Esophagus muscularis mucosa (tissue), 4 donors: Measurements from ENCODE around the gene TMEM235. TPM values are rescaled to one million over a fixed set of nuclear protein-coding genes. Genes with fewer than 3 reads are reported as not detected.

Source experiments
- DNase-seq: peaks from one replicate; pipeline ENCODE4 v3.0.0-alpha.2; 2017; ENCODE audit errors: extremely low spot score
- H3K27ac ChIP-seq, 4 donors: fragments of 200-600 bp; sonication (generic); replicated peaks in 1 of 4; 1 replicate in 3 of 4; 2 replicates in 1 of 4; pipeline ENCODE4 v1.5.1; 2016 to 2019; ENCODE audit warnings: mild to moderate bottlenecking in 1 of 4
- H3K27me3 ChIP-seq, 4 donors: fragments of 200-600 bp; sonication (generic); one replicate each; pipeline versions ENCODE4 v1.5.1 to v1.6.0; 2016 to 2019
- H3K36me3 ChIP-seq, 4 donors: fragments of 200-600 bp; sonication (generic); one replicate each; pipeline ENCODE4 v1.5.1; 2016 to 2019
- H3K4me1 ChIP-seq, 4 donors: fragments of 200-600 bp; sonication (generic); one replicate each; pipeline ENCODE4 v1.5.1; 2016 to 2019
- H3K4me3 ChIP-seq, 4 donors: fragments of 200-600 bp; sonication (generic); 1 replicate in 2 of 4; 2 replicates in 2 of 4; pipeline ENCODE4 v1.5.1; 2016 to 2019; ENCODE audit warnings: mild to moderate bottlenecking in 4 of 4, moderate library complexity in 1 of 4
- H3K9me3 ChIP-seq, 4 donors: fragments of 200-600 bp; sonication (generic); 1 replicate in 3 of 4; 2 replicates in 1 of 4; pipeline ENCODE4 v1.5.1; 2016 to 2019
- EP300 ChIP-seq: sonication (generic); formaldehyde crosslinking; IDR thresholded peaks from one replicate; pipeline ENCODE4 v1.6.1; 2017; ENCODE audit warnings: antibody characterized with exemption
- POLR2A ChIP-seq: fragments of 450-650 bp; IDR thresholded peaks from one replicate; pipeline ENCODE4 v1.6.1; 2017; ENCODE audit warnings: antibody characterized with exemption, moderate library complexity, mild to moderate bottlenecking, low read depth
- POLR2AphosphoS5 ChIP-seq, 2 donors: sonication (generic); formaldehyde crosslinking; IDR thresholded peaks; one replicate each; pipeline ENCODE4 v1.6.1; 2017; ENCODE audit warnings: antibody characterized with exemption in 2 of 2
- WGBS: methylation state at CpG from one replicate; pipeline ENCODE4 v1.1.5; 2018; 5-methylcytosine and 5-hydroxymethylcytosine counted together
- intact Hi-C: fragments of 100-400 bp; cut with DNase I; formaldehyde crosslinking; loops from one replicate; pipeline ENCODE4 v1.15.1; 2023
- total RNA-seq, 4 donors: library from RNA; depleted of rRNA; stranded (reverse); fragments of >200 nt; gene quantifications; one replicate each; pipeline versions ENCODE4 v1.1.0 to v1.2.1, GENCODE V29; 2016
- TF ChIP-seq, protein P1 (sequence below), 3 experiments: fragments of 200-600 bp in 2 of 3; fragments of 450-650 bp in 1 of 3; sonication (generic) in 2 of 3; IDR thresholded peaks; one replicate each; pipeline ENCODE4 v1.5.1; 2017 to 2019; ENCODE audit warnings: antibody characterized with exemption in 3 of 3, mild to moderate bottlenecking in 2 of 3, moderate library complexity in 1 of 3

TMEM235 gene
- total RNA-seq, 4 donors from 2014 or later = not detected

DNA sequence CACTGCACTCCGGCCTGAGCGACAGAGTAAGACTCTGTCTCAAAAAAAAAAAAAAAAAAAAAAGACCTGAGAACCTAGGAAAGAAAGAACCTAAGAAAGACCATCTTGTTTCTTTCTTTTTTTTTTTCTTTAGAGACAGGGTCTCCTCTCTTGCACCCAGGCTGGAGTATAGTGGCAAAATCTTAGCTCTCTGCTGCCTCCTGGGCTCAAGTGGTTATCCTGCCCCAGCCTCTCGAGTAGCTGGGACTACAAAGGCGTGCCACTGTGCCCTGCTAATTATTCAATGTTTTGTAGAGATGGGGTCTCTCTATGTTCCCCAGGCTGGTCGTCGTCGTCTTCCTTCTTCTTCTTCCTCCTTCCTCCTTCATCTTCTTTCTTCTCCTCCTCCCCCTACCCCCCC, 25.1 kb upstream of the TMEM235 start:
- H3K9me3 ChIP-seq = no peaks in the 10 kb centered on the region
- H3K36me3 ChIP-seq = peaks cover 0 to 44% (median 30%) of the 10 kb centered on the region in 4 donors
- H3K27ac ChIP-seq = no peak overlapping the region
- TF ChIP-seq, protein P1, sequence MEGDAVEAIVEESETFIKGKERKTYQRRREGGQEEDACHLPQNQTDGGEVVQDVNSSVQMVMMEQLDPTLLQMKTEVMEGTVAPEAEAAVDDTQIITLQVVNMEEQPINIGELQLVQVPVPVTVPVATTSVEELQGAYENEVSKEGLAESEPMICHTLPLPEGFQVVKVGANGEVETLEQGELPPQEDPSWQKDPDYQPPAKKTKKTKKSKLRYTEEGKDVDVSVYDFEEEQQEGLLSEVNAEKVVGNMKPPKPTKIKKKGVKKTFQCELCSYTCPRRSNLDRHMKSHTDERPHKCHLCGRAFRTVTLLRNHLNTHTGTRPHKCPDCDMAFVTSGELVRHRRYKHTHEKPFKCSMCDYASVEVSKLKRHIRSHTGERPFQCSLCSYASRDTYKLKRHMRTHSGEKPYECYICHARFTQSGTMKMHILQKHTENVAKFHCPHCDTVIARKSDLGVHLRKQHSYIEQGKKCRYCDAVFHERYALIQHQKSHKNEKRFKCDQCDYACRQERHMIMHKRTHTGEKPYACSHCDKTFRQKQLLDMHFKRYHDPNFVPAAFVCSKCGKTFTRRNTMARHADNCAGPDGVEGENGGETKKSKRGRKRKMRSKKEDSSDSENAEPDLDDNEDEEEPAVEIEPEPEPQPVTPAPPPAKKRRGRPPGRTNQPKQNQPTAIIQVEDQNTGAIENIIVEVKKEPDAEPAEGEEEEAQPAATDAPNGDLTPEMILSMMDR (IDR thresholded peaks at IDR 0.05) = peak in 1 of 3 experiments; percentile 10
- TF ChIP-seq POLR2A = no peak
- no peak for DNase-seq
- 78% methylated on average over 7 of the region's 7 CpGs for WGBS
- no peak overlapping the region for H3K4me3 ChIP-seq
- no peaks in the 10 kb centered on the region for H3K4me1 ChIP-seq
- intact Hi-C loops = no loop called here
- H3K27me3 ChIP-seq = no peaks in the 10 kb centered on the region

- intact Hi-C loops = no loop called here
- 78% methylated on average over 3 of the region's 3 CpGs for WGBS
These were observed 22.9 kb upstream of the TMEM235 start for GRCh38 chr17:78208486-78208885.

DNA sequence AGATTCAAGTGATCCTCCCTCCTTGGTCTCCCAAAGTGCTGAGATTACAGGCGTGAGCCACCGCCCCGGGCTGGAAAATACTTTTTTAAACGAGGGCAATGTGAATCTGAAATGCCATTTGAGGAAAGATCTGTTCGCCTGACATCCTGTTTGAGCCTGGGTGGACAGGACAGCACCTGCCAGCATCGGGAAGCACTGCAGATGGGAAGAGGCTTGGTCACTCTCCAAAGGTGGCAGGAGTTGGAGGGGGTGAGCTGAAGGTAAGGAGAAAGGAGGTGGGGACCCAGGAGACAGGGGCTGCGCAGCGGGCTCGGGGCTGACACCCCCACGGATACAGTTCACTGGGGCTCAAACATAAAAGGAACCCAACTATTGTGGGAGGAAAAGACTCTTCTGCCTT, 21.3 kb upstream of the TMEM235 start:
- intact Hi-C loops = no loop called here
- Histone ChIP-seq H3K4me1 (peaks cover 5 to 13% (median 11%) of the 10 kb centered on the region in 4 donors), H3K9me3 (no peaks in the 10 kb centered on the region), H3K27me3 (no peaks in the 10 kb centered on the region), H3K27ac (no peak overlapping the region), H3K4me3 (no peak overlapping the region), H3K36me3 (peaks cover 0 to 15% (median 9%) of the 10 kb centered on the region in 4 donors)
- no peak for DNase-seq
- WGBS = 89% methylated on average over 10 of the region's 10 CpGs
- TF ChIP-seq EP300 (no peak), POLR2A (no peak), POLR2AphosphoS5 (IDR thresholded peaks at IDR 0.05) (no peak)
- TF ChIP-seq, protein P1 (IDR thresholded peaks at IDR 0.05) = no peak

More at GRCh38 chr17:78208486-78208885, 22.9 kb upstream of the TMEM235 start:
- no peak for DNase-seq
- no peaks in the 10 kb centered on the region for H3K9me3 ChIP-seq
- H3K4me3 ChIP-seq = no peak overlapping the region
- H3K4me1 ChIP-seq = peaks cover 0 to under 1% (median 0%) of the 10 kb centered on the region in 4 donors
- no peak overlapping the region for H3K27ac ChIP-seq
- H3K36me3 ChIP-seq = peaks cover 0 to 28% (median 20%) of the 10 kb centered on the region in 4 donors
- no peaks in the 10 kb centered on the region for H3K27me3 ChIP-seq
- no peak for TF ChIP-seq POLR2AphosphoS5 (IDR thresholded peaks at IDR 0.05)
- no peak for TF ChIP-seq POLR2A
- TF ChIP-seq, protein P1 (IDR thresholded peaks at IDR 0.05) = no peak
- TF ChIP-seq EP300 = no peak

- intact Hi-C loops = no loop called here
These were observed 20.4 kb upstream of the TMEM235 start for GRCh38 chr17:78211032-78211431.

More at GRCh38 chr17:78211032-78211431, 20.4 kb upstream of the TMEM235 start:
- no peaks in the 10 kb centered on the region for H3K9me3 ChIP-seq
- no peaks in the 10 kb centered on the region for H3K27me3 ChIP-seq
- no peak overlapping the region for H3K27ac ChIP-seq
- H3K4me1 ChIP-seq = peaks cover 5 to 13% (median 11%) of the 10 kb centered on the region in 4 donors
- no peak for DNase-seq
- H3K36me3 ChIP-seq = peaks cover 0 to 6% (median 3%) of the 10 kb centered on the region in 4 donors
- TF ChIP-seq POLR2AphosphoS5 (IDR thresholded peaks at IDR 0.05) (no peak), POLR2A (no peak), EP300 (no peak)
- TF ChIP-seq, protein P1 (IDR thresholded peaks at IDR 0.05) = no peak
- WGBS = 89% methylated on average over 11 of the region's 11 CpGs
- H3K4me3 ChIP-seq = no peak overlapping the region
